GM18507 (cell line): ENCODE measurements around the gene UHRF2.

ENCODE experiments used
- DNase-seq: peaks from one replicate; pipeline ENCODE4 v3.0.0; 2011; ENCODE audit warnings: low read depth; ENCODE audit not compliant: insufficient read length; ENCODE audit errors: extremely low spot score
- FAIRE-seq: peaks from 2 replicates; lab custom pipeline; 2011; peaks lifted over from hg19 to GRCh38; lab: Jason Lieb, UNC

The UHRF2 gene

GRCh38 chr9:6545017-6545691 is 132.2 kb downstream of the UHRF2 start:
- DNase-seq (no peak), FAIRE-seq (no peak)

DNA sequence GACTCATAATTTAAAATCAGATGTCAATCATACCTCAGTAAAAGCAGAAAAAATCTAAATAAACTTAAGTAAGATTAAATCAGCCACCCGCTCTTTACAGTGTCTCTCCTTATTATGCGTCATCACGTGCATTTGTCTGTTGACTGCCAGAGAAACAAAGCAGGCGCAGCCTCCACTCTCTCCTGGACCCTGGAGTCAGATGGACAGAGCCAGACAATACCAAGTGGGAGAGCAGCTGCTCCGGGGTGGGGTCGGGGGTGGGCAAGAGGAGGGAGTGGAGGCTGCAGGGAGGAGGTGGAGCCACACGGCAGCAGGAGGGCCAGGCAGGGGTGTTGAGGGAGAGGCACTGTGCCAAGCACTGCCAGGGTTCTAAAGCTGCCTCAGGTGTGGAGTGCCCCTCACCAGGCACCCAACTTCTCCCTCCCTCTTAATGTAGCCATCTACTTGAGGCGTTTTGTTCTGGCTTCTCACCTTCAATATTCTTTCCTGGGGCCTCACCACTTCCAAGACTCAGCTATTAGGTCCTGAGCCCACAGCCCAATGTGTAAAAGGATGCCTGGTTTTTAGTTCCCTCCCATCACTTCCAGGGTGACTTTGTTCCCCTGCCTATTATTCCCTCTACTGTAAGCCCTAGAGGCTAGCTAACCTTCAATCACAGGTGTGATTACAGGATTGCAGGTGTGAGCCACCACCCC is 136.3 kb downstream of the UHRF2 start:
- DNase-seq (no peak), FAIRE-seq (no peak)

GRCh38 chr9:6551136-6551535 is 138.1 kb downstream of the UHRF2 start:
- no peak for DNase-seq
- FAIRE-seq: peak; percentile 38

DNA sequence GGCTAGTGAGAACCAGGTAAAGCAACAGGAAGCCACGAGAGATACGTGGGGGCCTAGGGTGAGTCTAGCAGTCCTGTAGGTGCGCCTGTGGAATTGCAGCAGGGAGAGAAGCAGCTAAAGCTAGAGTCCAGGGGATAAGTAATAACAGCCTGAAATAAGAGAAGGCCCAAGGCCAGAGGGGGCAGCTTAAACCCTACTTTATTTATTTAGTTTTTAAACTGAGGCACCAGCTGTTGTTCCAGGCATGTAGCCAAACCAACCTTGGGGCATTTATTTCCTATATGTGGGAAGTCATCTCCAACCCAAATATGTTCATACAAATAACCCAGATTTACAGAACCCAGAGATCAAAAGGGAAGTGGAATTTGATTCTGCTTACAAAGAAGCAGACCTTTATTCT is 139.0 kb downstream of the UHRF2 start:
- DNase-seq (no peak), FAIRE-seq (no peak)

DNA sequence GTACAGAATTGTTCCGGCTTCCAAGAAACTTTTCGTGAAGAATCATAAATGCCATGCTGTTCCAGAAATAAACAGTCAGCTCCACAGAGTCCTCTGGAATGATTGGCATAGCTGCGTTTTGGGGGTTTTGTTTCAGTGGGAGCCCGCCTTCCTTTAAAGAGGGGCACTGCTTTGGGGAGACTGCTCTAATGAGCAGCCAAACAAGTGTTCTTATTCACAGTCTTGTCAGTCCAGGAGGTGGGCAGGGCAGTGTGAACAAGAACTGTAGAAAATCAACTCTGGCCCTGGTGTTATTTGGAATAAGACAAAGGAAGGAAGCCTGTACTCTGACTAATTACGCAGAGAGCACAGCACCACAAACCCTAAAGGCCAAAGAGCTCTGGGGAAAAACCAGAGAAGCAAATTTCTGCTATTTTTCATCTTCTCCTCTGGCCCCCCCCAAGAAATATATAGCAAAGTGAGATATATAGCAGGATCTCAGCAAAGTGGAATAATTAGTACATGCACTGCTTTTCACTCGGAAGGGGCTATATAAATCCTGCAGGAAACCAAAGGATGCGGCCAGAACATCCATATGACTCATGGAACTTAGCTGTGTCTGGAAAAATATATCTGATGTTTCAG is 139.6 kb downstream of the UHRF2 start:
- FAIRE-seq (no peak), DNase-seq (no peak)

DNA sequence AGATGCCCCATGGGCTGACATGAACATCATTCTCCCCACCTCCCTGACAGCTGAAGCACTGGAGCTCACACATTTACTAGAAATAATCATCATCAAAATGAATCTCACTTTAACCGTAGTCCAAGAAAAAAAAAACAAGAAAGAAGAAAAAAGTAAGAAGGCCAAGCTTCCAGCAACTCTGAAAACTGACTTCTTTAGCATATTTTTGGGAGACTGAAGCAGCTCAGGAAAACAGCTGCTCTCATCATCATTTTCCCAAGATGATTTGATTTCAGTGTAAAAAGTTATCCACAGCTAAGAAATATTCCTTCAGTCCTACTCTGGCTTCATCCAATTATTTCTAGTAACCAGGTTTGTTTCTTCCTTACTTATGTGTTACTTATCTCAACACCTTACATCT is 140.9 kb downstream of the UHRF2 start:
- FAIRE-seq (no peak), DNase-seq (no peak)
